HL-60/S4 treated with retinoic acid at 250 ng/mL for 4 days and 3 days (cell line): ENCODE results near the gene LGALS1.
"Not testable (repeated sequence)": the region's sequence is repeated elsewhere in the genome, so short reads cannot be mapped to it uniquely, and the experiment has no call there.

ENCODE experiments used
- in situ Hi-C: fragments of 300-500 bp; cut with MboI; formaldehyde crosslinking; loops from 2 replicates; pipeline ENCODE4 v1.7.0; 2022; ENCODE audit warnings: low sequenced_read_pairs

LGALS1 gene

DNA sequence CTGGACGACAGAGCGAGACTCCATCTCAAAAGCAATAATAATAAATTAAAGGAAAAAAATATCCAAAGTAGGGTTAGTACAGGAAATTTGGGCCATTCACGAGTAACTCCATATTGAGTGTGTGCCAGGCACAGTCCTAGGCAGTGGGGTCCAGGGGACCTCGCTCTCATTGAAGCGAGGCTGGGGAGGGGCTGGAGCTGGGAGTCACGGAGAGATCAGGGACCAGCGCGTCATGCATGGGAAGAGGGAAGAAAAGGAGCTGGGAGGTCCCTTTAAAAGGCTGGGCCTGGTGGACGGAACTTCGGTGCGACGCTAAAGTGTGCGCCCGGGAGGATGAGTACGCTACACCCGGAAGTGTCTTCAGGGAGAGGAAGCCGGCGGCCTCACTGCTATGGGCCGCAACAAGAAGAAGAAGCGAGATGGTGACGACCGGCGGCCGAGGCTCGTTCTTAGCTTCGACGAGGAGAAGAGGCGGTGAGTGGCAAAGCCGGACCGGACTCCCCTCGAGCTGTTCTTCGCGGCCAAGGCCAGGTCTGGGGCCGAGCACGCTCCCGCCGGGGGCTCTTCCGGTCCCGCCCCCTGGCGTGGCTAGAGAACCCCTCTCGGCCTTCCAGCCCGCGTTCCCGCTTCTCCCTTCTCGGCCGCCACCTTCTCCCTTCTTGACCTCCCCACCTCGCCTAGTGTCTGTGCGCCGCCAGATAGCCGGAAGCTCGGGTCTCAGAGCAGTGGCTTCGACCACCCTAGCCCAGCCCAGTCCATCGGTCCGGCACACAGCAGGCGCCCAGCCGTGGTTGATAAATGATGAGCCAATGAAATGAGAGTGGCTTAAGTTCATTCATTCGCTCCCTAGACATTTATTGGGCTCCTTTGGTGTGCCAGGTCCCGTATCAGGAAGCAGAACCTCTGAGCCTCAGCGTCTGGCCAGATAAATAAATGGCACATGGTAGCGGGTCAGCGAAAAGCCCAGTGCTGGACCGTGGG is 10.9 kb downstream of the LGALS1 start, which contains the start of gene NOL12:
TSS of gene NOL12 (plus strand) at position 342 of the 981 bp plus-strand sequence. CDS start at position 392, 50 bp downstream.
- in situ Hi-C loops = no loop called here

DNA sequence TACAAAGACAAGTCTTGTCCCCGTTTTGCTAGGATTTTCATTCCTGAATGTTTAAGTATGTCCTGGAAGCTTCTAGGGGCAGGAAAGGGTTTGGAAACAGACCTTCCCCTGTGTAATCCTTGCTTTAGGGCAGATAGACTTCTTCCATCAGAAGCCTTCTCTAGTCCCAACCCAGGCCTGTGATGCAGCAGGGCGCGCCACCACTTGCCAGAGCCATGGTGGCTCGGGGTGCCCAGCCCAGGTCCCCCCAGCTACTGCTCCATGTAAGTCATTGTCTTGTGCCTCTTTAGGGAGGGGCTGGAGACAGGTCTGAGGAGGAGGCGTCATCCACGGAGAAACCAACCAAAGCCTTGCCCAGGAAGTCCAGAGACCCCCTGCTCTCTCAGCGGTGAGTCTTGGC is 15.0 kb downstream of the LGALS1 start:
- in situ Hi-C loops = no loop called here

- in situ Hi-C loops = no loop called here
Observed at GRCh38 chr22:37690901-37691504, 15.6 kb downstream of the LGALS1 start.

DNA sequence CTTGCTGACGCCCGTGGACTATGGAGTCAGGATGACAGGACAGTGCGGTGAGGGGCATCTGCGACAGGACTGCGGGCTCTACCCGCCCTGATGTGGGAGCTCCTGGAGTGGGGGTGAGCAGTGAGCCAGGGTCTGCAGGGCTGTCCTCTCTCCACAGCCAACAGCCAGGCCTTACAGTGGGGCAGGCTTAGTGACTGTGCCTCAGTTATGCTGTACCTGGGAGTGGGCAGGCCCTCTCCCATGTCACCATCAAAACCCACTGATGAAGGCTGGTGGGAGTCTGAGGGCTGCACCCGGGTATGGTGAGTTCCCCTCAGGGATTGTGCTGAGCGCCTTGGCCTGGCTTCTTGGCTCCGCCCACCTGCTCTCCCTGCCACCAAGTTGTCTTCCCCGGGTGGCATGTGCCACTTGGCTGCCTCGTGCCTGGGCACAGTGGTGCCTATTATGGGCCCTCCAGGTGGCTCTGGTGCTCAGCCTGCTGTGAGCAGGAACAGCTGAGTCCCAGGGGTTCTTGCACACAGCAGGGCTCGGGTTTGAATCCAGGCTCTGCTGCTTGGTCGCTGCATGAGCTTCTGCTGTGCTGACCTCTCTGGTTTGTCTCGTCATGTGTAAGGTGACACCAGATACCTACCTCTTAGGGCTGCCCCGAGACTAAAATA is 17.3 kb downstream of the LGALS1 start:
- in situ Hi-C loops = no loop called here

- in situ Hi-C loops = not testable (repeated sequence)
Observed at GRCh38 chr22:37694131-37694530, 18.7 kb downstream of the LGALS1 start.

GRCh38 chr22:37696260-37696656 is 20.8 kb downstream of the LGALS1 start:
- in situ Hi-C loops = not testable (repeated sequence)

DNA sequence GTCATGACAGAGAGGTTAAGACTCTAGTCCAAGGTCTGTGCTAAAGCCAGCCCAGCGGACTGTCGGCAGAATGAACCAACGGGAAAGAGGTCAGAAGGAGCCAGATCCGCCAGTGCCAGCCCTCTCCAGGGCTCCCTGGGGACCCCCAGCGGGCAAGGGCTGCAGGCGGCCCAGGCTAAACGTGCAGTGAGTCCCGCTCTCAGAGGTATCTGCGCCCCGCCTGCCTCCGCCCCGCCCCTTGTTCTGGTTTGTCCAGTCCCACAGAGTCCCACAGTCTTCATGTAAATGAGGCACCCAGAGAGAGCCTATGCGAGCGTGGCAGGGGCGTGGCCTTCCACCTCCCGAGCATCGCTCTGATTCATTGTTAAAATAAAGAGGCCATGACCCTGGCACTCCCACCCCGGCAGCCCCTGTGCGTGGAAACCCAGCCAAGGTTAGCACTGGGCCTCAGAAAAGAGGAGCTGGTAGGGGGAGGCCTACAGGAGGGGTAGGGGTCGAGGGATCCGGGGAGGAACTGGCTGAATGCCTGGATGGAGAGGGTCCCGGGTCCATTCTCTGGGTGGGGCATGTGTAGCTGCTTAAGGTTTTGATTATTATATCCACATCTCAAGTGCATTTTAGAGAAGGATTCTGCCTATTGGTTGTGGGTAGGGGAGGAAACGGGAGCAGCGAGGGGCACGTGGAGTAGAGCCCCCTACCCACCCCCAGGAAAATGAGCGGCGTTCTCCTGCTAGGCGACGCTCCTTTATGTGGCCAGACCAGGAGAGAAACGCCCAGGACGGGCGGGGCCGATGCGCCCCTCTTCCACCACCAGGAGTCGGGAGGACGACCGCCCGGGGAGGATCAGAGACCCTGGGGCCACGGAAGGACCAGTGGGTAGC is 21.5 kb downstream of the LGALS1 start, which contains the start of gene TRIOBP:
TSS of gene TRIOBP (plus strand) at position 392 of the 881 bp plus-strand sequence. CDS start 4,318 bp downstream, outside the sequence.
- in situ Hi-C loops = no loop called here

DNA sequence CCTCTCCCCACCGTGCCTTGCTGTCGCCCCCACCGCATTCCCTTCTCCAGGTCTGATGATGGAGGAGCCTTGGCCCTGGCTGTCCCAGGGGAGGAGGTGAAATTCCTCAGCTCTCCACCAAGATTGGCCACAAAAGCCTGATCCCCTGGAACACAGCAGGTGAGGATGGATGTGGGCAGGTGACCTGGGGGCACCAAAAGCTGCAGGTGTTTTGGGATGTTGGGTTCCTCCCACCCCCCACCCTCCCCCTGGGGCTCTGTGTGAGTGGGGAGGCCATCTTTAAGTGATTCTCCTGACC is 22.1 kb downstream of the LGALS1 start:
- in situ Hi-C loops = no loop called here

- in situ Hi-C loops = no loop called here
Observed at GRCh38 chr22:37701141-37701786, 25.8 kb downstream of the LGALS1 start.

- in situ Hi-C loops = no loop called here
Observed at GRCh38 chr22:37703906-37704305, 28.5 kb downstream of the LGALS1 start.

DNA sequence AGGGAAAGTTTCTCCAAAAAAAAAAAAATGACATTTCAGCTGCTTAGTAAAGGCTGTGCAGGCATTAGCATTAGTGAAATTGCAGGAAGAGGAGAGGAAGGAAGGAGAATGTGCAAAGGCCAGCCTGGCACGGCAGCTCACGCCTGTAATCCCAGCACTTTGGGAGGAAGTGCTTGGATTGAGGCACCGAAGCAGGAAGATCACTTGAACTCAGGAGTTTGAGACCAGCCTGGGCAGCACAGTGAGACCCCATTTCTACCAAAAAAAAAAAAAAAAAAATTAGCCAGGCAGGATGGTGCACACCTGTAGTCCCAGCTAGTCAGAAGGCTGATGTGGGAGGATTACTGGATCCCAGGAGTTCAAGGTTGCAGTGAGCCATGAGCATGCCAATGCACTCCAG is 29.2 kb downstream of the LGALS1 start:
- in situ Hi-C loops = no loop called here

GRCh38 chr22:37705205-37705604 is 29.8 kb downstream of the LGALS1 start:
- in situ Hi-C loops = no loop called here

GRCh38 chr22:37708580-37709444 is 33.4 kb downstream of the LGALS1 start:
- in situ Hi-C loops = no loop called here

DNA sequence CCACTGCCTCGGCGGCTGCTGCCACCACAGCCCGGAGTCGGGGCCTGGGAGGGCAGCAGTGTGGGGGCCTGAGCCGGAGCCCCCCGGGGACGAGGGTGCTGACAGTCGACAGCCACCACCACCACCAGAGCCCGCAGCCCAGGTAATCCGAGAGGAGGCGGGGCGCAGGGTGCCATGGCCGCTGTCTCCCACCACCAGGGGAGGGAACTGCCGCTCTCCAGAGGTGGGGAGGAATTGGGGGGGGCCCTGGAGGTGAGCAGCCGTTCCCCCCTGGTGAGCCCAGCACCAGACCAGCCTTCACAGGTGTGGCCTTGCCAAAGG is 34.0 kb downstream of the LGALS1 start:
- in situ Hi-C loops = no loop called here

- in situ Hi-C loops = no loop called here
Observed at GRCh38 chr22:37710675-37711074, 35.2 kb downstream of the LGALS1 start.

DNA sequence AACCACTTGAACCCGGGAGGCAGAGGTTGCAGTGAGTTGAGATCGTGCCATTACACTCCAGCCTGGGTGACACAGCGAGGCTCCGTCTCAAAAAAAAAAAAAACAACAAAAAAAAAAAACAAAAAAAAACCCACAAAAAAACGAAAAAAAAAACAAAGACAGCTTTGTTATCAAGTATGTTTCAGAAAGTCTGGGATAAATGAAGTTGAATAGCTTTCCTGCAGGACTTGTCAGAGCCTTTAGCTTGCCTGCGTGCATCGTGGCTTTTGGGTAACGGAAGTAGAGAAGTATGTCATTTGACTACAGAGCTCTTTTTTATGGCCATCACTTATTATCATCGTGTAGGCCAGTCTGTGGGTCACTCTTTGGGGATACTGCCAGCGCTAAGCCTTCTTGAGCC is 36.1 kb downstream of the LGALS1 start:
- in situ Hi-C loops = no loop called here

GRCh38 chr22:37713761-37714160 is 38.3 kb downstream of the LGALS1 start:
- in situ Hi-C loops = no loop called here

DNA sequence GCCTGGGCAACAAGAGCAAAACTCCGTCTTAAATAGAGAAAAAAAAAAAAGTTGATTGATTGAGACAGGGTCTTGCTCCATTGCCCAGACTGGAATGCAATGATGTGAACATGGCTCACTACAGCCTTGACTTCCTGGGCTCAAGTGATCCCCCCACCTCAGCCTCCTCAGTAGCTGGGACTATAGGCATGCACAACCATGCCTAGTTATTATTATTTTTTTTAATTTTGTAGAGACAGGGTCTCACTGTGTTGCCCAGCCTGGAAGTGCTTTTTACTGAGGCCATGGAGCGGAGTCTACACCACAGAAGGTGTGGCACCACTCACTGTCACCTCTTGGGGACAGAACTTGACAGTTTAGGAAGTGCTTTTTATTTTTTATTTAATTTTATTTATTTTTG is 39.2 kb downstream of the LGALS1 start:
- in situ Hi-C loops = no loop called here

DNA sequence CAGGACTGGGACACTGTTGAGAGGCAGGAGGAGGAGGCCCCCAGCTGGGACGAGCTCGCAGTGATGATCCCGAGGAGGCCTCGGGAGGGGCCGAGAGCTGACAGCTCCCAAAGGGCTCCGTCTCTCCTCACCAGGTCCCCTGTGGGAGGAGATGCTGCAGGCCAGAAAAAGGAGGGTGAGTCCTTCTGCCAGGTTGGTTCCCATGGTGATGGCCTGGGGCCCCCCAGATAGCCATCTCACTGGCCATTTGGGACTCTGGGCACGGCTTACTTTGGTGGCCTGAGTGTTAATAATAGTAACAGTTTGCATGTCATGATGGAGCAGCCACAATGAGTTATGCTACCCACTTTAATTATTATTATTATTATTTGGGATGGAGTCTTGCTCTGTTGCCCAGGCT is 40.3 kb downstream of the LGALS1 start:
- in situ Hi-C loops = no loop called here
